ENCODE data around the gene ADAM8.
A peak's percentile ranks its signal among the peaks of the same experiment; 100 is the strongest.
"Not testable (repeated sequence)": the region's sequence is repeated elsewhere in the genome, so short reads cannot be mapped to it uniquely, and the experiment has no call there.

Gene ADAM8

DNA sequence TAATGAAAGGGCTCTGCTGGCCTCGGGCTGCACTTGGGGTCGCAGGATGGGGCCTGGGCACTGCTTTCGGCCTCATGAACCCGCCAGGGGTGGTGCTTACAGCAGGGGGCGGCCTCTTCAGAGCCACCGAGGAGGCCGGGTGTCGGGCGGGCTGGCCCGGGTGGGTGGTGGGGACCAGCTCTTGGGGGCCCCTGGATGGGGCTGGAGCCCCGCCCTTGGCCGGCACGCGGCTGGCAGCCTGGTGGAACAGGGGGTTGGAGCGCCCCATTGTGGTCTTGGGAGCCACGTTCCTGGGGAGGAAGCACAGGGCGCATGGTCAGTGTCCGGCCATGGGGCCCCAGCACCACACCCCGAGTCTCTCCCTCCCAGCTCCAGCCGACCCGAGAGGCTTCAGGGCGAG, 8.8 kb downstream of the ADAM8 start:
- DNase-seq (no peak), ATAC-seq (no peak)

DNA sequence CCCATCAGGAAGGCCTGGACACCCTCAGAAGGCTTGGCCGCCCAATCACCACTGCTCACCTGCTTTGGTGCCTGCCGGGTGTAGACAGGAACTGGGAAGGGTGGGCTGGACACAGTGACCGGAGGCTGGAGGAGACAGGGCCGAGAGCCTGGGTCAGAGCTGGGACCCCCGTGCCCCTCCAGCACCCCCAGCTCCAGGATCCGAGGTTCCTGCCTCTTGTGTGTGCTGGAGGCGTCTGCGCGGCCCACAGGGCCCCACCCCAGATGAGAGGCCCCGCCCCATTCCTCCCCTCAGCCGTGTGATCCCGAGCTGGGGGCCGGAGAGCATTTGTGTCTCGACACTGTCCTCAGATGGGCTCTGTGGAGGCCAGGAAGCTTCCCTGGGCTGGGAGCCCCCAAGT, 9.4 kb downstream of the ADAM8 start:
- DNase-seq: no peak
- ATAC-seq: no peak

- DNase-seq (no peak), ATAC-seq (no peak)
Measured at GRCh38 chr10:133266056-133266795, 10.4 kb downstream of the ADAM8 start.

- ATAC-seq, DNase-seq: not testable (repeated sequence)
Measured at GRCh38 chr10:133265052-133265451, 11.6 kb downstream of the ADAM8 start.

DNA sequence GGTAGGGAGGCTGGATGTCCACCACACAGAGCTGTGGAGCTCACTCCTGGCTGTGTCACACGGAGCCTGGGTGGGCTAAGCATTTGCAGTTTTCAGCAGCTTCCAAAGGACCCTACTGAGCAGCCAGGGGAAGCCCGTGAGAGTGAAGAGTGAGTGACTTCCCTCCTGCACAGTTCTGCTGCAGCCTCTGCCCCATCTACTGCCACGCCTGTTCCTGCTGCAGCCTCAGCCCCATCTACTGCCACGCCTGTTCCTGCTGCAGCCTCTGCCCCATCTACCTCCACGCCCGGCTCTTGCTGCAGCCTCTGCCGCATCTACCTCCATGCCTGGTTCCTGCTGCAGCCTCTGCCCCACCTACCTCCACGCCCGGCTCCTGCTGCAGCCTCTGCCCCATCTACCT, 12.2 kb downstream of the ADAM8 start:
- DNase-seq (no peak), ATAC-seq (no peak)

DNA sequence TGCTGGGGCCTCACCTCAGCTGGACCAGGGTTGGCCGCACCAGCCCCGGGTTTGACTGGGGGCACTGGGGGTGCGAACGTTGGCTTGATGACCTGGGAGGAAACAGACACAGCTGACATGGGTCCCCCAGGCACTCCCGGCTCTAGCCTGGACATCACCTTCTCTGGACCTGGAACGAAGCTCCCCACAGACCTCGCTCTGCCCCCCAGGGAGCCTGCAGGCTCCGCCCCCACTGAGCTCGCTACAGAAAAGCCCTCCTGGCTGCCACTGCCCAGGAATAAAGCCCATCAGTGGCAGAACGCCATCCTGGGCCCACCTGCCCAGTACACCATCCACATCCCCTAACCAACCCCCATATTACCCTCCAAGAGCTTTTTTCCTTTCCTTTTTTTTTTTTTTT, 13.0 kb downstream of the ADAM8 start:
- ATAC-seq (no peak), DNase-seq (no peak)

GRCh38 chr10:133262696-133263095, 14.0 kb downstream of the ADAM8 start:
- ATAC-seq (no peak), DNase-seq (no peak)

- peak; percentile 45 for ATAC-seq
- peak; percentile 91 for DNase-seq
Measured at GRCh38 chr10:133261726-133262325, 14.8 kb downstream of the ADAM8 start.

DNA sequence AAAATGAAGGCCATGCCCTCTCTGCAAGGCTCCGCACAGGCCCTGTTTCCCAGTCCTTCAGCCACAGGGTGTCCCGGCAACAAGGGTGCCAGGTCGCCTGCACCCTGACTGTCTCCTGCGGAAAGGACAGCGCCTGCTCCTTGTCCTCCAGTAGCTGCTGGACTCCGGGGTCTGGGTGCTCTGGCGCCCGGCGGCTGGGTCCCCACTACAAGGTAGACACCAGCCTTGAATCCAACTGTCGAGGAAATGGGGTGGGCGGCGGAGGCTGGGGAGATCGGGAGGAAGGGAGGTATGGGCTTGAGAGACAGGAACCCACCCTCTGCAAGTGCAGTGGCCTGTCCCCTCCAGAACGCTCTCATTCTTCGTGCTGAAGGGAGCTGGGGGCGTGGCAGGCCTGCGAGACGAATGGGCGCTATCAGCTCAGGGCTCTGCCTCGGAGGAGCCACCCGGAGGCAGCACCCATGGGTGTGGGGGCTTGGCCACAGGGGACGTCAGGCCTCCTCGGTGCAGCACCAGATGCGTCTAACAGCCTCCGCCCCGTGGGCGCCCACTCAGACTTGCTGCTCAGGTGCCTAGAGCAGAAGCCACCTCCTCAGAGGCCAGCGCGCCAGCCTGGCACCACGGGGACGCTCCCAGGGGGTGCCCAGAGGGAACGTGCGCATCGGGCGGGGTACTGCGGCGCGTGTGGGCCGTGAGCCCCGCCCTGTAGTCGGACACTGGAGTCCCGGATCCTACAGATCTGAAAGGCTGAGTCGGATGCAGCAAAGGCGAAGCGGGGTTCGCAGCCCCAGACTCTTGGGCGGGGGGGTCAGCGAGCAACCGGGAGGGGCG, 15.6 kb downstream of the ADAM8 start:
- DNase-seq: peak; percentile 83
- ATAC-seq: peak; percentile 67

- DNase-seq (no peak), ATAC-seq (no peak)
Measured at GRCh38 chr10:133259602-133259989, 17.1 kb downstream of the ADAM8 start.

DNA sequence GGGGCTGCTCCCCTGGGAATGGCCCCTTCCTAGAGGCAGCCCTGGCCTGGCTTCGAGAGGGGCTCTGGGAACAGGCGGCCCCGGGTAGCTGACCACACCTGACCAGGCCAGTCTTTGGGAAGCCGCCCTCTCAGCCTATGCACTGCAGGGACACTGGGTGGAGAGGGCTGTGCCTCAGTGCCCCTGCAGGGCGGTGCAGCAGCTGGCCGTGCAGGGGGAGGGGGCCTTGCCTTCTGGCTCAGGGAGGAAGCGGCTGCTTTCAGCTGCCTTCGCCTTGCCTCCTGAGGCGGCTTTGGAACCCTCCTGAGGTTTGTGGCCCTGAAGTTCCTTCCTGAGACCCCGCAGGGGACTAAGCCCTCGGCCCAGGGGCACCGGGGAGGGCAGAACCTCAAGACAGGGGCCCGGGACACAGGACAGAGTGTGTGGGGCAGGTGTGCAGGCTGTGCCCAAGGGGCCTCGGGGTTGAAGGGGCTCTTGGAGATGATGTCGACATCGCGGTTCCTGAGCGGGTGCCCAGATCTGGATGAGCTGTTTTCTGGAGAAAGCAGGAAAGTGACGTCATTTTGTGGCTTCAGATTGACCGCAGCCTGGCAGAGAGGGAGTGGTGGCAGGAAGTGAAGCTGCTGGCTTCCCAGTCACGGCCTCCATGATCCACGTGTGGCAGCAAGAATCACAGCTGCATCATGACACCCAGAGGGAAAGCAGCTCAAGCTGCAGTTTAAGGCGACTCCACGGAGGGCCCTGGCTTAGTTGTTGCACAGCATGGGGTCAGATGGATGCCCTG, 17.7 kb downstream of the ADAM8 start:
- ATAC-seq: peak; percentile 64
- peak; percentile 92 for DNase-seq

GRCh38 chr10:133258066-133258817, 18.4 kb downstream of the ADAM8 start:
- DNase-seq (peak; percentile 62), ATAC-seq (peak; percentile 11)

DNA sequence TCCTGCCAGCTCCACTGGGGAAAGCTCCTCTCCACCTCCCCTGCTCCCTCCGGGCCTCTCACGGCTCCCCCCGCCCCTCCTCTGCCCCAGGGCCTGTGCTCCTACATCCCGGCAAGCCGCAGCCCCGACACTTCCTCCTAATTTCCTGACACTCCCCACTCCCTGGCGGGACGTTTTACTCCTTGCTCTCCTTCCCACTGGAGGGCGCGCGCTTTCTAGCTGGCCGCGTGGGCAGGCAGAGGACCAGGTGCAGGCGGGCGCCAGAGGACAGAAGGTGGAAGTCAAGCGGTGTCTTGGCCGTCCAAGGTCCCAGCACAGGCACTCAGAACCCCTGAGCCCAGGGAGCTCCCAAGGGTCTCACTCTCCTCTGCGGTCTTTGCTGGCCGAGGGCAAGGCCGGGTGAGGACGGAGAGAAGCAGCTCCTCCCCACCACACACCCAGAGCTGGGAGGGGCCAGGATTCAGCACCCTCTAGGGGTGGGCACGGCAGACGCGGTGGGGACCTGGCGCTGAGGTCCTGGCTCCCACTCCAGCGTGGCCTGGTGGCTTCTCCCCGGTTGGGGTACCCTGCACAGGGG, 19.1 kb downstream of the ADAM8 start:
- DNase-seq: peak; percentile 57
- no peak for ATAC-seq

DNA sequence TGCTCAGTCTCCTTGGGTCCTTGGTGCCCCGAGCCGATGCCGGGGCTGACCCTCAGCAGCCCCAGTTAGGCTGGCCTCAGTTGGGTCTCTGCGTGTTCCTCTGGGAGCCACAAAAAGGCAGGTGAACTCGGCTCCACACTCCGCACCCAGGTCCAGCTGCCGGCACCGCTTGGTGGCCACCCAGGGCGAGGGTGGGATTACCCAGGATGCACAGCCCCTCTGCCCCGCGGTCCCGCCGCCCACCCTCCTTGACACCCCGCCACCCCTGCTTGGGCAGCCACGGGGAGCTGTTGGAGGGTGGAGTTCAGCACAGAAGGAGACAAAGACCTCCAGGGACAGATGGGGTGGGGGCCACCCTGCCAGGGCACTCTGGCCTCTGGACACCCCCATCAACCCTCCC, 21.3 kb downstream of the ADAM8 start:
- no peak for DNase-seq
- no peak for ATAC-seq

DNA sequence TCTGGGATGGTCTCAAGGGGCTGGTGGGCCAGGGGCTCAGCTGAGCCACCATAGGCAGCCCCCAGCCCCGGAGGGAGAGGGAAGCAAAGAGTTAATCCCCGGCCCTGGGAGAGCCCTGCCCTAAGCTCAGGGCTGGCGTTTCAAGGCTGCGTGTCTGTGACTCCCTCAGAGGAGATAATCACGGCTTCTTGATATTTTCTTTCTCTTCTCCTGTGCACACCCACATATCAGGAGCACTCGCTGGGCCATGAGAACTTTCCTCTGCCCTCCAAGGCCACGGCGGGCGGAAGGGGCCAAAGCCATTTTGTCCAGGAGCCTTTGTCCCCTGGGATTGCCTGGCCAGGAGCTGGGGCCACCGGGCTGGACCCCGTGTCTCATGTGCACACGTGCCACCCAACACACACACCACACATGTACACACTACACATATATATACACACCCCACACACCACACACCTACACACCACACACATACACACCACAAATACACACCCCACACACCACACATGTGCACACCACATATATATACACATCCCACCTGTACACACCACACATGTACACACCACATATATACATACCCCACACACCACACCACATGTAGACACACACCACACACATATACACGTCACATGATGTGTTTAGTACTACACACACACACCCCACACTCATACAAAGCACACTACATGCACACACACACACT, 22.1 kb downstream of the ADAM8 start:
- DNase-seq (no peak), ATAC-seq (no peak)

DNA sequence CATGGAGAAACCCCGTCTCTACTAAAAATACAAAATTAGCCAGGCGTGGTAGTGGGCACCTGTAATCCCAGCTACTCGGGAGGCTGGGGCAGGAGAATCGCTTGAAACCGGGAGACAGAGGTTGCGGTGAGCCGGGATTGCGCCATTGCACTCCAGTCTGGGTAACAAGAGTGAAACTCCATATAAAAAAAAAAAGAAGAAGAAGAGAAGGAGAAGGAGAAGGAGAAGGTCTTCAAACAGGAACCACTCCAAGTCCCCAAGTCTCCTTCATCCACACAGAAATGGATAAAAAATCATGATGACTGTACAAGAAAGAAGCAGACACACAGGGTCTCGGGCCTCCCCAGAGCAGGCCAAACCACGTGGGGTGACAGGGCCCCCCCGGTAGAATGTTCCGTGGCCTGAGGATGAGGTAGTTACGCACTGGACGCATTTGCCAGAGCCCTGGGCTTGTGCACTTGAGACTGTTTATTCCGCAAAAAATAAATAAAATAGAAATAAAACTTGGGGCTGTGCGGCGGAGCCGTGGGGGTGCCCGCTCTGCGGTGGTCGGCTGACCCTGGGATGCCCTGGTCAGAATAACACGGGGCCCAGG, 23.2 kb downstream of the ADAM8 start:
- no peak for ATAC-seq

DNA sequence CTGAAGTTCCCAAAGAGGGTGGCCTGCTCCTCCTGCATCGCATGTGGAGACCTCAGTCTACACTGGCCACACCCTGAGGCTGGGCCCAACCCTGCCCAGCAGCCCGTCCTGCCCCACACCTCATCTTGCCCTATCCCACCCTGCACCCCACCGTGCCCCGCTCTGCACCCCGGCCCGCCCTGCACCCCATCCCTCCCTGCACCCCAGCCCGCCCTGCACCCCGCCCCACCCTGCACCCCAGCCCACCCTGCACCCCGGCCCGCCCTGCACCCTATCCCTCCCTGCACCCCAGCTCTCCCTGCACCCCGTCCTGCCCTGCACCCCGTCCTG, 24.5 kb downstream of the ADAM8 start:
- DNase-seq: no peak
- ATAC-seq: no peak

More for the DNA sequence above, 23.2 kb downstream of the ADAM8 start:
- no peak for DNase-seq

- ATAC-seq (no peak), DNase-seq (no peak)
Measured at GRCh38 chr10:133251388-133252222, 25.1 kb downstream of the ADAM8 start.

GRCh38 chr10:133249975-133250754, 26.5 kb downstream of the ADAM8 start:
- ATAC-seq (no peak), DNase-seq (no peak)
